CD8-positive, alpha-beta memory T cell (primary cell): ENCODE measurements around the gene ZSCAN25. TPM values are rescaled to one million over a fixed set of nuclear protein-coding genes. Genes with fewer than 3 reads are reported as not detected.

Experiments used
- polyA plus RNA-seq: library from polyadenylated mRNA; unstranded; fragments of 300-500 nt; fragmentation: Illumina TruSeq; gene quantifications from one replicate; pipeline ENCODE4 v1.2.3, GENCODE V29; 2021
- total RNA-seq, 2 experiments: library from RNA; stranded (reverse); gene quantifications; one replicate each; pipeline ENCODE4 v1.2.3, GENCODE V29; 2021

Gene ZSCAN25
- total and polyA plus RNA-seq, 3 experiments from 2014 or later = 13.0 to 27.8 (median 26.6) TPM

Other genes with a start within 250 kb of the ZSCAN25 start
- gene ARPC1B, start 242.2 kb upstream of the ZSCAN25 start, total RNA-seq = 100 to 1,000 TPM; 238 to 258 TPM
- 821 TPM for gene ARPC1B, start 242.2 kb upstream of the ZSCAN25 start, polyA plus RNA-seq
- gene PDAP1, start 208.3 kb upstream of the ZSCAN25 start, total RNA-seq = 100 to 1,000 TPM; 198 to 210 TPM
- gene PDAP1, start 208.3 kb upstream of the ZSCAN25 start, polyA plus RNA-seq = 32.8 TPM
- gene BUD31, start 208.0 kb upstream of the ZSCAN25 start, total RNA-seq = 100 to 1,000 TPM; 185 to 188 TPM
- 176 TPM for gene BUD31, start 208.0 kb upstream of the ZSCAN25 start, polyA plus RNA-seq
- gene PTCD1, start 178.1 kb upstream of the ZSCAN25 start, total RNA-seq = 10 to 100 TPM in 1 of 2 experiments, 1 to 10 TPM in 1; 8.4 to 11.4 TPM
- 4.5 TPM for gene PTCD1, start 178.1 kb upstream of the ZSCAN25 start, polyA plus RNA-seq
- 10 to 100 TPM; 58.7 to 66.6 TPM for gene CPSF4, start 178.0 kb upstream of the ZSCAN25 start, total RNA-seq
- gene CPSF4, start 178.0 kb upstream of the ZSCAN25 start, polyA plus RNA-seq = 22.7 TPM
- 100 to 1,000 TPM; 438 to 456 TPM for gene ATP5MF, start 150.8 kb upstream of the ZSCAN25 start, total RNA-seq
- gene ATP5MF, start 150.8 kb upstream of the ZSCAN25 start, polyA plus RNA-seq = 439 TPM
- gene ZNF789, start 144.1 kb upstream of the ZSCAN25 start, total RNA-seq = 10 to 100 TPM; 12.3 to 12.5 TPM
- 6.1 TPM for gene ZNF789, start 144.1 kb upstream of the ZSCAN25 start, polyA plus RNA-seq
- 10 to 100 TPM; 34.1 to 35.0 TPM for gene ZNF394, start 116.7 kb upstream of the ZSCAN25 start, total RNA-seq
- gene ZNF394, start 116.7 kb upstream of the ZSCAN25 start, polyA plus RNA-seq = 65.6 TPM
- 1 to 10 TPM; 8.4 TPM for gene ZKSCAN5, start 112.3 kb upstream of the ZSCAN25 start, total RNA-seq
- gene ZKSCAN5, start 112.3 kb upstream of the ZSCAN25 start, polyA plus RNA-seq = 5.0 TPM
- gene FAM200A, start 64.8 kb upstream of the ZSCAN25 start, total RNA-seq = 1 to 10 TPM; 7.9 to 8.4 TPM
- gene FAM200A, start 64.8 kb upstream of the ZSCAN25 start, polyA plus RNA-seq = 7.6 TPM
- gene ZNF655, start 58.3 kb upstream of the ZSCAN25 start, total RNA-seq = 10 to 100 TPM; 55.8 to 58.2 TPM
- 91.6 TPM for gene ZNF655, start 58.3 kb upstream of the ZSCAN25 start, polyA plus RNA-seq
- under 1 TPM; 0.55 to 0.70 TPM for gene TMEM225B, start 18.7 kb upstream of the ZSCAN25 start, total RNA-seq
- 1.5 TPM for gene TMEM225B, start 18.7 kb upstream of the ZSCAN25 start, polyA plus RNA-seq
- gene CYP3A5, start 63.0 kb downstream of the ZSCAN25 start, total RNA-seq = not detected
- 0.16 TPM for gene CYP3A5, start 63.0 kb downstream of the ZSCAN25 start, polyA plus RNA-seq
- not detected for gene CYP3A7, start 118.2 kb downstream of the ZSCAN25 start, total RNA-seq
- not detected for gene CYP3A7, start 118.2 kb downstream of the ZSCAN25 start, polyA plus RNA-seq
- not detected for gene CYP3A4, start 167.2 kb downstream of the ZSCAN25 start, total RNA-seq
- gene CYP3A4, start 167.2 kb downstream of the ZSCAN25 start, polyA plus RNA-seq = not detected
- not detected for gene CYP3A43, start 211.1 kb downstream of the ZSCAN25 start, total RNA-seq
- gene CYP3A43, start 211.1 kb downstream of the ZSCAN25 start, polyA plus RNA-seq = not detected